Renal pelvis (tissue), 4 donors: Measurements from ENCODE around the gene PRICKLE1. TPM values are rescaled to one million over a fixed set of nuclear protein-coding genes. Genes with fewer than 3 reads are reported as not detected.

Experiments
- DNase-seq: peaks from one replicate; pipeline ENCODE4 v3.0.0-alpha.2; 2013
- polyA plus RNA-seq, 3 donors: library from polyadenylated mRNA; unstranded; fragments of 120-200 nt; gene quantifications; one replicate each; pipeline ENCODE4 v1.2.1, GENCODE V29; 2013; ENCODE audit not compliant: insufficient read length in 3 of 3

PRICKLE1 gene
- polyA plus RNA-seq, 3 donors, result 45.8 to 47.4 (median 45.9) TPM

DNA sequence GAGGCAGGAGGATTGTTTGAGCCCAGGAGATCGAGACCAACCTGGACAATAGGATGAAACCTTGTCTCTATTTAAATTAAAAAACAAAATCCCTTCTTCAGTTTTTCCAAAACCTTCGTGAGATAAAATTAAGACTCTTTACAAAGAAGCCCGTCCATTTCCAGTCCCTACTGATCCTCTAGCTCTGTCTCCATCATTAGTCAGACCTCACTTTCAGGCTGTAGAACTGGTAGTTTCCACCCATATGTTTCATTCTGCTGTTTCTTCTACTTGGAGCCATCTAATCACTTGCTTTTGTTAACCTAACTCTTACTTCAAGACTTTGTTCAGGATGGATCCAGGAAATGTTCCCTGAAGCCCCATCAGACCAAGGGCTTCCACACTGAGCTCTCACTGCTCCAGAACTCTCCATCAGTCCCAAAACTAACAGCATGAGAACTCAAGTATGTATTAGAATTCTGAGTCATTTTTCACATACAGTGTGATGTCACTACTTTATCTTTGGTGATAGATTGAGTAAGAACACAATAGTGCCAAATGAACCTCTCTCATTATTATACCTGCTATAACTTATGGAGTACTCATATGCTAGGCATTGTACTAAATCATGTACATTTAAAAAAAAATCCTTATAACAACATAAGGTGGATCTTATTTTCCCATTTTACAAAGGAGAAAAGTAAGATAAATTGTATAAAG, 90.8 kb downstream of the PRICKLE1 start:
- no peak for DNase-seq

DNA sequence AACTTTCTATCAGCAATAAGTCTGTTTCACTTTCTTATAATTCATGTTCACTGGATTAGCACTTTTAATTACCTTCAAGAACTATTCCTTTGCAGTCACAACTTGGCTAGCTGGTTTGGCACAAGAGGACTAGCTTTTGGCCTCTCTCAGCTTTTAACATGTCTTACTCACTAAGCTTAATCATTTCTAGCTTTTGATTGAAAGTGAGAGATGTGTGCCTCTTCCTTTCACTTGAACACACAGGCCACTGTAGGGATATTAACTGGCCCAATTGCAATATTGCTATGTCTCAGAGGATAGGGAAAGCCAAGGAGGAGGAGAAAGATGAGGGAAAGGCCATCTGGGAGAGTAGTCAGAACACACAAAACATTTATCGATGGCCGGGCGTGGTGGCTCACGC, 92.7 kb downstream of the PRICKLE1 start:
- no peak for DNase-seq

- no peak for DNase-seq
Observed at GRCh38 chr12:42495244-42495643, 94.3 kb downstream of the PRICKLE1 start.

DNA sequence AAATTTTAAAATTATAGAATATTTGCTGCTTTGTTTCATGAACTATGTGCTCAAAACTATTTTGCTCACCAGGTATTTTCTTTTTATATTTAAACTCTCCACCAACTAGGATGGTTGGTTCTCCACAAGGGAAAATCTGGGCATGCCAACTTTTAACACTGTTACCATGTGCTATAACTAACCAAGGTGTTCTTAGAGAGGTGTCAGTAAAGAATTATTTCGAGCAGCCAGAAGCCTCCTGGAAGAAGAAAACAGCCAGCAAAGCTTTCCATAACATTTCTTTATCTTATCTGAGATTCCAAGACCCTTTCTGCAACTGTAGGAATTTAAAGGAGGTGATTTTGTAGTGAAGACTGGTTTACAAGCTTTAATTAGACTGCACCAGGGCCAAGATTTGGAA, 97.3 kb downstream of the PRICKLE1 start:
- no peak for DNase-seq

- no peak for DNase-seq
Observed at GRCh38 chr12:42490261-42490842, 99.2 kb downstream of the PRICKLE1 start.

GRCh38 chr12:42486407-42486806, 103.1 kb downstream of the PRICKLE1 start:
- no peak for DNase-seq

GRCh38 chr12:42485823-42486222, 103.7 kb downstream of the PRICKLE1 start:
- DNase-seq, result no peak

GRCh38 chr12:42484996-42485395, 104.5 kb downstream of the PRICKLE1 start:
- no peak for DNase-seq

DNA sequence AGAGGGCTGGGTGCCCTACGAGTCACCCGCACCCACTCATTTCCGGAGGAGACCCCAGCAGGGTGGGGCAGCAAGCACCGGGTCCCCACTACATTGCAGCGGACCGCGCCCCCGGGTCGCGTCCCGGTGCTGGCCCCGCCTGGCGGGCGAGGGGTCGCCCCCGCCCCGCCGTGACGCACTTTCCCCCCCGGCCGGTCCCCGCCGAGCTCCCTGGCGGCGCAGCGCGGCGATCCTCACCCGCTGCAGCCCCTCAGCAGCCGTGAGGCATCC, 106.1 kb downstream of the PRICKLE1 start:
- DNase-seq, result no peak

DNA sequence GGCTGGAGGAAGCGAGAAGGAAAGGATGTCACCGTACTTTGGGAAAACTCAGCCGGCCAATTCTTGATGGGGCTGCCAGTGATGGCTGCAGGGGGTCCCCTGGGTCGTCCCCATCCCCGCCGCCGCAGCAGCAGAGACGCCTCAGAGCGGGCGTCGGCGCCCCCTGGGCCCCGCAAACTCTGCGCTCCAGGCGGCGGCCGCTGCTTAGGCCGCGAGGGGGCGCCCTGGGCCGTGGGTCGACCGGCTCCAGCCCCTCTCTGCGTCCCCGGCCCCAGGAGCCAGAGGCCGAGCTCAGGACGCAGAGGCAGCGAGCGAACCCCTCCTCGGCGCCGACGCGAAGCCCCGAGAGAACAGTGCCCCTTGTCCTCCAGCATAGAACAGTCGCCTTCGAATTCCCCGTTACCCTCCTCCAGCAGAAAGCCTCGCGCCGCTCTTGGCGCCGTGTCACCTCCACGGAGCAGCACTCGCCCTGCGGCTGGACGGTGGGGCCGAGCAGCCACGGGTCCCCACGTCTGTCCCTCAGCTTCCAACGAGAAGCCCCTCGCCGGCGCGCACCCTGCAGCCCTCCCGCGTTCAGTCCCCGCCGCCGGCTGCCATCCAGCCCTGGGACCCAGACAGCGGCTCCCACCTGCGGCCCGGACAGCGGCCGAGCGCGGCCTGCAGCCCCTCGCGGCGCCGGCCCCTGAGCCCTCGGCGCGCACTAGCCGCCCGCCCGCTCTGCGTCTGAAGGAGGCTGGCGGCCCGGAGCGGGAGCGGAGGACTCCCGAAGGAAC, 106.6 kb downstream of the PRICKLE1 start:
- peak; percentile 85 for DNase-seq

DNA sequence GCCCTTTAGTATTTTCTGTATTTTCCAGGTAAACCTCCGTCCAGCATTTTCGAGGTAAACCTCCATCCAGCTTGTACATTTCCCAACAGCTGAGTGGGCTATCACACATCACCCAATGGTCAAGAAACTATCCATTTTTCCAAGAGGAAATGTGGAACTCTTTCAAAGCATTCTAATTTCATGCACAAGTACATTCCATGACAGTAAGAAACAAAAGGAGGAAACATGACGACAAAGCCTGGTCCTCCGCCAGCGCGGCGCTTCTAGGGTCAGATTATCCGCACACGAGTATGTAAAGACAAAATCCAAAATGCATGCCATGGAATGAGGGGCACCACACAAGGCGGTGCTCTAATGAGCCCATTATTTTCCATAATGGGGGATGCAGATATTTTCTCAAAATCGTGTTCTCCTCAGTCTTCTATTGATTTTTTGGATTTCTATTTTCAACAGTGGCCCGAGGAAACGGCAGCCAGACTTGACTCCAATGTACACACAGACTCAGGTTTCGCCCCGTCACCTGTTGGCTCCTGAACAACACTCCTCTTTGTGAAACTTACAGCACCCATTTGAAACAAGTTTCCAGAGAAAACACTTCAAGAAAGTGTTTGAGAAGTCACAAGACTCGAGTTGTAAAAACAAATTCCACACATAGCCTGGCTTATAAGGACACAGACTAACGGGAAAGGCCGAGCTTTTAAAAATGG, 107.4 kb downstream of the PRICKLE1 start:
- no peak for DNase-seq

GRCh38 chr12:42481368-42481767, 108.2 kb downstream of the PRICKLE1 start:
- DNase-seq, result no peak

DNA sequence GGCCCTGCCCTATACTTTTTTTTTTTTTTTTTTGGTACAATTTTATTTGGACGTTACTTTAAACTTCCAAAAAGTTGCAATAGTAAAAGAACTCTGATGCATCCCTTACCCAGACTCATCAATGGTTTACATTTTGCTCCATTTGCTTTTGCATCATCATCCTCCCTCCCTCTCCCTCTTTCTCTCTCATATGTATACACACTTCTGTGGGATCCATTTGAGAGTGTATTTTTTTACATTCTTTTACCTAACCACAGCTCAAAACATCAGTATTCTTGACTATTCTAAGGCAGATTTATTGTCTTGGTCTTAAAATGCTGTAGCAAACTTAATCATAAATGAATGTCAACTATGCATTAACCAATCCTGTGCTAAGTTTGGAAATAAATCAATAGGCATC, 111.6 kb downstream of the PRICKLE1 start:
- no peak for DNase-seq

DNA sequence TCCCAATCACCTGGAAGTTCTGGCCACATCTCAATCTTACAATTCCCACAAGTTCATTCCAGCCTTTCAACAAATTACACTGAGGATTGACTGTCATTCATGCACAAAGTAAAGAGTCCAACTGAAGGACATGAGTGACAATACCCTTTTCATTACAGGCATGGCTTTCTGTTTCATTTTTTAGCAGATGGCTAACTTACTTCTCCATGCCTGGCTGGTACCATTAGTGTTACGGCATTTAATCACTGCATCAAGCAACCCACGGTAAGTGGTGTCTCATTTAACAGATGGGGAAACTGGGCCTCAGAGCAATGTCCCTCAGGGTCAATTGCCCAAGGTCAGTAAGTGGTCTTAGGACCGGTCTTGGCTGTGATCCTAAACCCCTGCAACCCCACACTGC, 114.4 kb downstream of the PRICKLE1 start:
- DNase-seq, result no peak

- DNase-seq, result no peak
Observed at GRCh38 chr12:42474391-42474790, 115.2 kb downstream of the PRICKLE1 start.

DNA sequence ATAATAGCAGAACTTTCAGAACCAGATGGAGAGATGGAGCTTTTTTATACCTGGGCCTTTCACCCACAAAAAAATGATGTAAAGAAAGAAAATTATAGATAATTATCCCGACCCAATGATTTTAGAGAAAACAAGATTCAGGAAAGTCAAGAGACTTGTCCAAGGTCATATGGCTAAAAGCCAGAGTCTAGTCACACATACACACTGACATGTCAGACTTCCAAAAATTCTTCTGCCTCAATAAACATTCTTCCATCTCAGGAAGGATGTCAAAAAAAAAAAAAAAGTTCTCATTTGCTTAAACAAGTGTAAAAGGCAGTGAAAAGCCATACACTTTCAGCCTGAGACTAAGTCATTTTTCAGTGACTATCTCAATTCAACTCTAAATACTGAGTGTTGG, 116.0 kb downstream of the PRICKLE1 start:
- DNase-seq, result no peak

DNA sequence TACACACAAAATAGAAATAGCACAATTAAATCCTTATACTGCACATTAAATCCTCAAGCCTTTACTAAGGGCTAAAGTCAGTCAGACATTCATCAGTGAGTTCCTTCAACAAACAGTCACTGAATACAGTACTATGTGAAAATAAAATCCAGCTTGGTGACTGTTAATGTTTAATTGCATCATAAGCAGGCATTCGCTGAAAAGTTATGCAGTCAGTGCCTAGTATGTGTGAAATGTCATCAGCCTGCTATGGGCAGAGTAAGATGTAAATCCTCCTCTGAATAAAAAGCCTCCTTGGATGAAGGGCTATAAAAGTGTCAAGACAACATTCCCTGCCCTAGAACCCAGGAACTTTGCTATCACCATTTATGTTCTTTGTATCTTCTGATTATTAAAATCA, 116.4 kb downstream of the PRICKLE1 start:
- no peak for DNase-seq

DNA sequence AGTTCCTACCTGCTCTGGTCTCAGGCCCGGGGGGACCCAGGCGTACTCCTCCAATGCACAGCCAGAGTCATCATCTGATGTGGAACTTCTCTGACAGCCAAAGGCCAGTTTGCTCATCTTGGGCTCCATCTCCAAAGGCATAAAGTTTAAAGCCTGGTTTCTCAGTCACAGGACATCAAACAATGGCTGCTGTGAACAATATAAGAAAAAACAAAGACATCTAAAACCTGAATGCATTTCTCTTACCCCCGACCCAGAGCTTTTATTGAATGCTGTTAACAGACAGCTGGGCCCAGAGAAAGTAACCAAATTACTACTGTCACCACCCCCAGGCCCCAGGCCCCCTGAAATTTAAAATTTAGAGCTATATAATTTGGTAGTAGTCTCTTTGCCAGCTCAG, 117.2 kb downstream of the PRICKLE1 start:
- no peak for DNase-seq

DNA sequence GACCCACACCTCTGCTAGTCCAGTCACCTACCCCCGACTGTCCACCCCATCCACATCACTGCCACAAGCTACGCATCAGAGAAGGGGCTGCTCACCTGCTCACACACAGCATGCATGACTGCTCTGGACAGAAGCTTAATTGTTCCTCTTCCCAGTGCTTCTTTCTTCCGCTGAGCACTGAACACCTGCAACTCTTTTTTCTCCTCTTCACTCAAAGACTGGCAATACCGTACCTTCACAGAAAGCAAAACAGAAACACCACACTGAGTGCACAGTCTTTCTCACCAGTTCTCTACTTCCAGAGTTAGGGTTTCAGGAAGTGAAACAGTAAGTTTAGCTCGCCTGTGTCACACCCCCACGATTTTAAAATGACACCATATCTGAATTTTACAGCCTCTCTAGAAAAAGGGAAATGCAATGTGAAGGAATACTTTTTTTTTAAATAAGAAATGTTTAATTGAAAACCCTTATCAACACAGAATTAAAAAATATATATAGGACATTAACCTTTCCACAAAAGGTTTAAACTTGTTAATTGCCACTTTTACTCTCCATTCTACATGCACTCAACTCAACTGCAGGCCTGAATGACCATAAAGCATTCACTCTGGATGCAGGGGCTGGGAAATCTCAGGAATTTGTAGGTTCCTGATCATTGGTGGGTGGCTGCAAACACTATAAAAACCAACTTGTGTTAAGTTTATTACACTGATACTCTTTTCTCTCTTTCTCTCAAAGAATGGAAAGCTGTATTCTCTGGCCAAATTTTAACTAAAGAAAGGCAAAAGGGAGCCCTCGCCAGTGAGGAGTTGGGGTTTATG, 120.0 kb downstream of the PRICKLE1 start:
- DNase-seq, result peak; percentile 68

GRCh38 chr12:42468921-42469320, 120.6 kb downstream of the PRICKLE1 start:
- DNase-seq, result no peak

- DNase-seq, result no peak
Observed at GRCh38 chr12:42468341-42468821, 121.2 kb downstream of the PRICKLE1 start.

DNA sequence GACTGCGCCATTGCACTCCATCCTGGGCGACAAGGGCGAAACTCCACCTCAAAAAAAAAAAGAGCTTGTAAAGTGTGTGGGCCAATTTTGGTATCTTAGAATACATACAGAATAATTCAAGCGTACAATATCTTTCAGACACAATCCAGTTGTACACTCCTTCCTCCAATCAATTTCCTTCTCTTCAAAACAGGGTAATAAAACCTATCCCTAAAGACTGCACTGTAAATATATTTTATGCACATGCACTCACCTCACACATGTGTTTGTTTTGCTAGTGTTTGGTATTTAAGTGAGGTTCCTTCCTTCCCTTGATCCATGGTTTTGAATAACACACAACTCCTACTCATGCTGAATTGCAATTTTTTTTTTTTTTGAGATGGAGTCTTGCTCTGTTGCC, 125.9 kb downstream of the PRICKLE1 start:
- no peak for DNase-seq
